ENCODE results near the gene LYPD6B.

The LYPD6B gene

DNA sequence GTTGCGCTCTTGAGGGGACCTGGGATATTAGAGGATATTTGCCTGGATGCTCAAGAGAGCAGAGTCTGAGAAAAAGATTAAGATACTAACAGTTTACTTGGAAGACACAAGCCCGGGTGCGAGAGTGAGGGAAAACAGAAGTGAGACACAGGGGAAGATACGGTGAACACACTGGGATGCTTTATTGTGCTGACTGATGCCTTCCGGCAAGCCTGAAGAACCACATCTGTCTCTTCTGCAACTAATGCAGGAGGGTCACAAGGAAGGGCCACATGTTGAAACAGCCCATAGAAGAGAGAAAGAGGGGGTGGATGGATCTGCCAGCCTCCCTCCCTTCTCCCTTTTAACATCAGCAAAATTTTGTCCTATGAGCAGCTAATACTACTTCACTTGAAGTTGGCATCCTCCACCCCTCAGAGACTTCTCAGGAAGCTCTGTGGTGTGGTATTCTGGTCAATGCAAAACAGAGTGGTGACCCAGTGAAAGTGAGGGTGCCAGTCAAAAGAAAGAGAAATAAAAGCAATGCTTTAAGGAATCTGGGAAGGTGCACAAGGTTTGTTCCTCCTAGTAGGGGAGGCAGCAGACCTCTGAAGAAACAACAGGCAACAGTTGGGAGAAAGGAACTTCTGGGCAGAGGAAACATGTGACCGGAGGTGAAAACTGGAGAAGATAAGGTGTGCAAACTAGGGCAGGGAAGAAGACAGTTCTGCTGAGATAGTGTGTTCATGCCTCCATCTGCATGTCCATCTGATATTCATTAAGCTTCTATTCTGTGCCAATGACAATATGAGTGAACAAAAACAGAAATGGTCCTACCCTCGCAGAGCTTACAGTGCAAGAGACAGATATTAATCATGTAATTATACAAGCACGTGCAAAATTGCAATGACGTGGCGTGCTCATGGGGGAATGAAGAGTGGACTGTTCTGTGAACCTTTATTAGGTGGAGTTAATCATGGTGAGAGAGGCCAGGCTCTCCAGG lies 107.1 kb downstream of the LYPD6B start:
- no peak overlapping the region for H3K27ac ChIP-seq (ENCODE audit: low read depth, low read length)
- no peak overlapping the region for H3K9ac ChIP-seq (ENCODE audit: low read depth, low read length)
- no peak overlapping the region for H3K4me3 ChIP-seq (ENCODE audit: low read depth, low read length)
- no peaks in the 10 kb centered on the region for H3K9me3 ChIP-seq (ENCODE audit: control insufficient read depth, insufficient read depth, low read length)
- no peaks in the 10 kb centered on the region for H3K27me3 ChIP-seq (ENCODE audit: control insufficient read depth, insufficient read depth, low read length)
- no peaks in the 10 kb centered on the region for H3K4me1 ChIP-seq (ENCODE audit: control insufficient read depth, insufficient read depth, low read length)
- no peaks in the 10 kb centered on the region for H3K36me3 ChIP-seq (ENCODE audit: control insufficient read depth, insufficient read depth, low read length)

DNA sequence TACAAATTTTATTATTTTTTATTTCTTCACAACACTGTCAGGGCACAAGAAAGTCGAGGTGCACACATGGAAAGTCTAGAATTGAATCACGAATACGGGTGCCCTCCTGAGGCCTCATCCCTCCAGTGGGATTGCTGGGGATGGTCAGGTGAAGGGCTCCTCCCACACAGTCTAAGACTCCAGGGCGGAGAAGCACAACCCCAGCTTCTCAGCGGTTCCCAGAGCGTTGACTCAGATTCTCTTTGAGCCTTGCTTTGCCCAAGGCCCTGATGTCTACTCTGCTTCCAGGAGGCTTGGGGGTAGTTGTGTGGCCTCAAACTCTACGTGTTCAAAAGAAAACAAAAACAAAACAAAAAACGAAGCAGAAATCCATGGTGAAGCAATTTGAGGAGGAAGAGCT lies 108.4 kb downstream of the LYPD6B start:
- Histone ChIP-seq H3K9me3 (ENCODE audit: control insufficient read depth, insufficient read depth, low read length) (no peaks in the 10 kb centered on the region), H3K27ac (ENCODE audit: low read depth, low read length) (no peak overlapping the region), H3K4me3 (ENCODE audit: low read depth, low read length) (no peak overlapping the region), H3K9ac (ENCODE audit: low read depth, low read length) (no peak overlapping the region), H3K4me1 (ENCODE audit: control insufficient read depth, insufficient read depth, low read length) (no peaks in the 10 kb centered on the region), H3K36me3 (ENCODE audit: control insufficient read depth, insufficient read depth, low read length) (no peaks in the 10 kb centered on the region), H3K27me3 (ENCODE audit: control insufficient read depth, insufficient read depth, low read length) (no peaks in the 10 kb centered on the region)

GRCh38 chr2:149148194-149149006 lies 109.9 kb downstream of the LYPD6B start:
- Histone ChIP-seq H3K36me3 (ENCODE audit: control insufficient read depth, insufficient read depth, low read length) (no peaks in the 10 kb centered on the region), H3K27me3 (ENCODE audit: control insufficient read depth, insufficient read depth, low read length) (no peaks in the 10 kb centered on the region), H3K4me1 (ENCODE audit: control insufficient read depth, insufficient read depth, low read length) (peaks cover 9% of the 10 kb centered on the region), H3K9ac (ENCODE audit: low read depth, low read length) (no peak overlapping the region), H3K4me3 (ENCODE audit: low read depth, low read length) (no peak overlapping the region), H3K27ac (ENCODE audit: low read depth, low read length) (no peak overlapping the region), H3K9me3 (ENCODE audit: control insufficient read depth, insufficient read depth, low read length) (no peaks in the 10 kb centered on the region)

DNA sequence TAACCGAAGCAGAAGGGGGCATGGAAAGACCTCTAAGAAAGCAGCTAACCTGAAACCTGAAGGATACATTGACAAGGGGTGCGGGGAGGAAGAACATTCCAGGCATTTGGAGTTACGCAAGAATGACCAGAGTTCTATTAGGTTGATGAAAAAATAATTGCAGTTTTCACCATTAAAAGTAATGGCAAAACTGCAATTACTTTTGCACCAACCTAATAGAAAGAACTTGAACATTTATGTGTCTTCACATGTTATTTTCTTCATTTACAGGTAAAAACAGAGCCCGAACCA lies 110.5 kb downstream of the LYPD6B start:
- H3K9ac ChIP-seq (ENCODE audit: low read depth, low read length) = no peak overlapping the region

GRCh38 chr2:149152469-149152953 lies 114.0 kb downstream of the LYPD6B start:
- H3K27ac ChIP-seq (ENCODE audit: low read depth, low read length) = no peak overlapping the region
- no peaks in the 10 kb centered on the region for H3K27me3 ChIP-seq (ENCODE audit: control insufficient read depth, insufficient read depth, low read length)

More for the DNA sequence above, 110.5 kb downstream of the LYPD6B start:
- no peak overlapping the region for H3K4me3 ChIP-seq (ENCODE audit: low read depth, low read length)
- no peaks in the 10 kb centered on the region for H3K36me3 ChIP-seq (ENCODE audit: control insufficient read depth, insufficient read depth, low read length)
- no peaks in the 10 kb centered on the region for H3K9me3 ChIP-seq (ENCODE audit: control insufficient read depth, insufficient read depth, low read length)
- H3K27ac ChIP-seq (ENCODE audit: low read depth, low read length) = no peak overlapping the region
- peaks cover 9% of the 10 kb centered on the region for H3K4me1 ChIP-seq (ENCODE audit: control insufficient read depth, insufficient read depth, low read length)
- no peaks in the 10 kb centered on the region for H3K27me3 ChIP-seq (ENCODE audit: control insufficient read depth, insufficient read depth, low read length)

DNA sequence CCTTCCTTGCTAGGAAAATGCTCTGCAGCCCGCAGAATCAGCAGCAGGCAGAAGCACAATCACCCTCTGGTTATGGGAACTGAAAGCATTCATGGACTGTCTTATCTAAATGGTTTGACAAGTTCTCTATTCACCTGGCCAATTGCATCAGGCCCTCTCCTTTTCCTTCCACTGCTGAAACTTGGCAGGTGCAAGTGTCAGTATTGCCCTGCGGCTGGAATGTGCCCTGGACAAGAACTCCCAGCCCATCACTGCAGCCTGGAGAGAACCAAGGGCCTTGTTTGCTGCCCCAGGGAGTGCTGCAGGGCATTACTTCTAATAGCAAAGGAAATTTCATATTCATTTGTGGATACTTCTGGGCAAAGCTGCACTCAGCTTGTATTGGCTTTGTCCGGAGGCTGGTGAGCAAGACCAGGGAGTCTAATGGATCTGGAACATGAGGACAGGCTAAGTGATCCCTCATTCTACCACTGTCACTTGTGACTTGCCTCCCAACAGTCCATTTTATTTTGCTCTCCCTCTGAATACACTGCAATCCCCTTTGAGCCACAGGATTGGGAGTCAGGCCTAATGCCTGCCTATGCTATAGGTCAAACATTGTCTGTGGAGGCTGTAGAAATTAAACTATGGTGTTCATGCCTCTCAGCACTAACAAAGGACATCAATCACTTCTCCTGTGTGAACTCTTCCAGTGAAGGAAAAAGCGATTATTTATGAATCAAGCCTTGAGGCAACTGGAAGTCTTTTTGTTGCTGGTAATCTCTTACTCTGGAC lies 116.9 kb downstream of the LYPD6B start:
- no peaks in the 10 kb centered on the region for H3K27me3 ChIP-seq (ENCODE audit: control insufficient read depth, insufficient read depth, low read length)
- H3K36me3 ChIP-seq (ENCODE audit: control insufficient read depth, insufficient read depth, low read length) = no peaks in the 10 kb centered on the region
- no peak overlapping the region for H3K4me3 ChIP-seq (ENCODE audit: low read depth, low read length)
- no peak overlapping the region for H3K27ac ChIP-seq (ENCODE audit: low read depth, low read length)
- H3K4me1 ChIP-seq (ENCODE audit: control insufficient read depth, insufficient read depth, low read length) = peaks cover 14% of the 10 kb centered on the region
- H3K9me3 ChIP-seq (ENCODE audit: control insufficient read depth, insufficient read depth, low read length) = no peaks in the 10 kb centered on the region
- H3K9ac ChIP-seq (ENCODE audit: low read depth, low read length) = no peak overlapping the region

More at GRCh38 chr2:149152469-149152953, 114.0 kb downstream of the LYPD6B start:
- Histone ChIP-seq H3K9ac (ENCODE audit: low read depth, low read length) (no peak overlapping the region), H3K4me3 (ENCODE audit: low read depth, low read length) (no peak overlapping the region), H3K4me1 (ENCODE audit: control insufficient read depth, insufficient read depth, low read length) (peaks cover 9% of the 10 kb centered on the region), H3K9me3 (ENCODE audit: control insufficient read depth, insufficient read depth, low read length) (no peaks in the 10 kb centered on the region), H3K36me3 (ENCODE audit: control insufficient read depth, insufficient read depth, low read length) (no peaks in the 10 kb centered on the region)

- Histone ChIP-seq H3K4me3 (ENCODE audit: low read depth, low read length) (no peak overlapping the region), H3K27me3 (ENCODE audit: control insufficient read depth, insufficient read depth, low read length) (no peaks in the 10 kb centered on the region), H3K36me3 (ENCODE audit: control insufficient read depth, insufficient read depth, low read length) (no peaks in the 10 kb centered on the region), H3K4me1 (ENCODE audit: control insufficient read depth, insufficient read depth, low read length) (peaks cover 14% of the 10 kb centered on the region), H3K9ac (ENCODE audit: low read depth, low read length) (no peak overlapping the region), H3K27ac (ENCODE audit: low read depth, low read length) (no peak overlapping the region), H3K9me3 (ENCODE audit: control insufficient read depth, insufficient read depth, low read length) (no peaks in the 10 kb centered on the region)
Measured at GRCh38 chr2:149155988-149156387, 117.5 kb downstream of the LYPD6B start.

DNA sequence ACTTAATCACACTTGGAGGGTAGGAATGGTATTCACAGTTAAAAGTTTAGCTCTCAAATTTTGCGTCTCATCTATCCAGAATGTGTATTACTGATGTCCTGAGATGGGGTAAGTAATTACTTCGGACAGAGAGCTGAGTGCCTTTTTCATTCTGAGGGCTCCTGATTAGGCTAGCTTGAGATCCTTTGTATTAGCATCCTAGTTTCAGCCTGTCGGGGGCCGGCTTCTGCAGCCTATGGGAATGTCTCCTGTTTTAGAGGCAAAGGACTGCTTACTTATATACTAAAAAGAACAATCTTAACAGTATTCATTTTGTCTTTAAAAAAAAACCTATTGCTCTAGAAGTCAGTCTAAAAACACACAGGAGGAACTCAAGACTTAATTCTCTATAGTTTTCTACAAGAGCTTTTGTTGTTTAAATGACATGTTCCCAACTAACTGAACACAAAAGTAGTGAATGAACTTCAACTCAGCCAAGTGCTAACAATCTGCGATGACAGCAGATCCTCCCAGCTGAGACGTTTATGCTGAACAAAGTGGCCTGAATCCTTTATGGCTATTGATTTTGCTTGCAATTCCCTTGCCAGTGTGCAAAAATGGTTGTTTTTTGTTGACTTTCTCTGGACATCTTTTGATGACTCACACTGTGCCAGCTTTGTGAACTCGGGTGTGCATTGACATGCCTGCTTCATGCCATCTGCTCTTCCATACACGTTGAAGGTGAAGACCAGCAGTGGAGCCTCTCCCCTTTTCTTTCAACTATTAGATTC lies 118.7 kb downstream of the LYPD6B start:
- peaks cover 16% of the 10 kb centered on the region for H3K4me1 ChIP-seq (ENCODE audit: control insufficient read depth, insufficient read depth, low read length)
- no peaks in the 10 kb centered on the region for H3K27me3 ChIP-seq (ENCODE audit: control insufficient read depth, insufficient read depth, low read length)

GRCh38 chr2:149158957-149159356 lies 120.5 kb downstream of the LYPD6B start:
- no peak overlapping the region for H3K4me3 ChIP-seq (ENCODE audit: low read depth, low read length)
- no peaks in the 10 kb centered on the region for H3K27me3 ChIP-seq (ENCODE audit: control insufficient read depth, insufficient read depth, low read length)
- H3K9me3 ChIP-seq (ENCODE audit: control insufficient read depth, insufficient read depth, low read length) = no peaks in the 10 kb centered on the region
- no peak overlapping the region for H3K9ac ChIP-seq (ENCODE audit: low read depth, low read length)
- H3K27ac ChIP-seq (ENCODE audit: low read depth, low read length) = no peak overlapping the region
- no peaks in the 10 kb centered on the region for H3K36me3 ChIP-seq (ENCODE audit: control insufficient read depth, insufficient read depth, low read length)
- peaks cover 21% of the 10 kb centered on the region for H3K4me1 ChIP-seq (ENCODE audit: control insufficient read depth, insufficient read depth, low read length)

More for the DNA sequence above, 118.7 kb downstream of the LYPD6B start:
- Histone ChIP-seq H3K36me3 (ENCODE audit: control insufficient read depth, insufficient read depth, low read length) (no peaks in the 10 kb centered on the region), H3K9ac (ENCODE audit: low read depth, low read length) (no peak overlapping the region), H3K27ac (ENCODE audit: low read depth, low read length) (no peak overlapping the region), H3K4me3 (ENCODE audit: low read depth, low read length) (no peak overlapping the region), H3K9me3 (ENCODE audit: control insufficient read depth, insufficient read depth, low read length) (no peaks in the 10 kb centered on the region)

DNA sequence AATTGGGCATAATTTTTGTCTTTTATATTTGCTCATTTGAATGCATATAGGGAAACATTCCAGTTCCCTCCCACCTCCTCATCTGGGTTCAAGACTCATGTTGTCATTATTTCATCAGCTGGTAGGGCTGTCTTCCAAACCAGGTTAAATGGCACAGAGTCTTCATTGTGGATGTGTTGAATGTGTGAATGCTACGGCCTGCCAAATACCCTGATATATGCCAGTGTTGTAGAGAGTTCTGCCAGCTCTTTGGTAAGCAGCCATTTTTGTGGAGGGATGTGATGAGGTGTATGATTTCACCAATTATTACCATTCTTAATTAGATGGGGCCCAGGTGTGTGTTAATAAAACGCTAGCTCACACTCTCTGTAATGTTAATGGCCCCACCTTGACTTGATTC lies 121.7 kb downstream of the LYPD6B start:
- H3K36me3 ChIP-seq (ENCODE audit: control insufficient read depth, insufficient read depth, low read length) = no peaks in the 10 kb centered on the region
- H3K4me1 ChIP-seq (ENCODE audit: control insufficient read depth, insufficient read depth, low read length) = peaks cover 21% of the 10 kb centered on the region
- no peak overlapping the region for H3K9ac ChIP-seq (ENCODE audit: low read depth, low read length)
- no peak overlapping the region for H3K27ac ChIP-seq (ENCODE audit: low read depth, low read length)
- H3K9me3 ChIP-seq (ENCODE audit: control insufficient read depth, insufficient read depth, low read length) = no peaks in the 10 kb centered on the region
- H3K27me3 ChIP-seq (ENCODE audit: control insufficient read depth, insufficient read depth, low read length) = no peaks in the 10 kb centered on the region
- no peak overlapping the region for H3K4me3 ChIP-seq (ENCODE audit: low read depth, low read length)
